ENCODE results near the gene CCDC167. TPM values are rescaled to one million over a fixed set of nuclear protein-coding genes. Genes with fewer than 3 reads are reported as not detected.

The CCDC167 gene
- total RNA-seq, 1 experiment from 2014 or later: 31.9 TPM

DNA sequence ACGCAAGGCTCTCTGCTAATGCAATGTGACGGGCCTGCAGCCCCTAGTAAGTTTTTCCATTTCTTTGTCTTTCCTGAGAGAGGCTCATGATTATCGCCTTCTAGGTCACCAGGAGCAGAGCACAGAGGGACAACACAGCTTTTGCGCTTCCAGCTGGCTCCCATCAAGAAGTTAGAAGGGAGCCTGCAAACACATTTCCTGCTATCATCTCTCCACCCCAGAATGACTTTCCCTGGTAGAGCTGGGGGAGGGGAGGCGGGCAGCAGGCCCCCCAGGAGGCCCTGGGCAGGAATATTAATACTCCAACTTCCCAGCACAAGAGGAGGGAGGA is 35.7 kb upstream of the CCDC167 start:
- Histone ChIP-seq H3T11ph (ENCODE audit: low read length) (no peak overlapping the region), H2BK12ac (ENCODE audit: insufficient read length, low read depth, low read length) (no peak overlapping the region), H3K4ac (ENCODE audit: low read depth, low read length) (no peak overlapping the region), H4K8ac (replicated peaks; ENCODE audit: insufficient read length, low read depth, low read length) (no peak overlapping the region), H3K9me3 (ENCODE audit: control insufficient read depth, low read depth, low read length) (no peaks in the 10 kb centered on the region), H3K4me2 (ENCODE audit: insufficient read depth, insufficient read length, low read length) (peak overlapping the region; percentile 78), H2BK120ac (ENCODE audit: low read depth, low read length, poor library complexity, severe bottlenecking) (no peak overlapping the region), H3K79me2 (ENCODE audit: insufficient read depth, low read length) (no peaks in the 10 kb centered on the region), H3K23me2 (ENCODE audit: insufficient read length, low read depth, low read length, poor library complexity, severe bottlenecking) (peaks cover 15% of the 10 kb centered on the region), H3K27ac (ENCODE audit: insufficient read length, low read depth, low read length) (no peak overlapping the region), H3K14ac (ENCODE audit: insufficient read depth, low read length) (no peak overlapping the region), H2BK15ac (ENCODE audit: low read depth, low read length) (no peak overlapping the region), H3K56ac (ENCODE audit: insufficient read length, low read depth, low read length) (no peak overlapping the region), H3K18ac (ENCODE audit: insufficient read length, low read depth, low read length) (no peak overlapping the region), H3K27me3 (ENCODE audit: insufficient read depth, low read length) (peaks cover 22% of the 10 kb centered on the region; the same call in 1 of the 2 replicates), H2AFZ (ENCODE audit: low read length) (no peak overlapping the region), H4K91ac (ENCODE audit: insufficient read length, low read depth, low read length) (no peak overlapping the region), H3K9ac (ENCODE audit: extremely low read depth, insufficient read length, low read length) (no peak overlapping the region), H4K5ac (ENCODE audit: insufficient read length, low read depth, low read length) (no peak overlapping the region), H3K23ac (ENCODE audit: insufficient read length, low read depth, low read length) (no peak overlapping the region), H2BK5ac (ENCODE audit: insufficient read length, low read length) (no peak overlapping the region), H2AK5ac (ENCODE audit: insufficient read length, low read length) (no peak overlapping the region), H2BK20ac (ENCODE audit: low read depth, low read length, poor library complexity, severe bottlenecking) (no peak overlapping the region), H4K20me1 (ENCODE audit: control insufficient read depth, insufficient read depth, insufficient read length) (no peaks in the 10 kb centered on the region), H3K4me1 (ENCODE audit: insufficient read depth, low read length) (no peaks in the 10 kb centered on the region), H3K79me1 (ENCODE audit: insufficient read depth, low read depth, low read length, poor library complexity, severe bottlenecking) (no peaks in the 10 kb centered on the region)
- Mint-ChIP-seq H3K27ac (no peak overlapping the region), H3K4me3 (peak overlapping the region; percentile 63 to 83), H3K36me3 (ENCODE audit: insufficient read depth in 1 of 3, low read depth in 3 of 3) (no peaks in the 10 kb centered on the region), H3K4me1 (peaks cover 18 to 38% of the 10 kb centered on the region in 2 experiments), H3K27me3 (ENCODE audit: low read depth) (peaks cover 99% of the 10 kb centered on the region), H3K9me3 (no peaks in the 10 kb centered on the region; a peak in 1 of 5 replicates)
- DNase-seq: no peak
- WGBS (ENCODE audit: extremely low coverage, insufficient read length, low lambda C conversion rate): no CpG with 5 or more reads among the region's 5 CpGs
- TF ChIP-seq CTCF (conservative IDR thresholded peaks at IDR 0.05): no peak
